Aorta (tissue), 5 donors: ENCODE results near the gene IQCB1. TPM values are rescaled to one million over a fixed set of nuclear protein-coding genes. Genes with fewer than 3 reads are reported as not detected.
"Not testable (repeated sequence)": the region's sequence is repeated elsewhere in the genome, so short reads cannot be mapped to it uniquely, and the experiment has no call there.

Source experiments
- ATAC-seq: fragments of 200-7000 bp; cut with Tn5 transposase; one replicate; pipeline ENCODE4 v1.9.1; 2022; ENCODE audit warnings: moderate library complexity; ENCODE audit not compliant: low FRiP score
- DNase-seq, 2 donors: peaks; one replicate each; pipeline ENCODE4 v3.0.0-alpha.2; 2020
- H3K27ac ChIP-seq, 2 donors: one replicate each; pipeline ENCODE4 v1.5.1; 2013; ENCODE audit warnings: low read length in 2 of 2, mild to moderate bottlenecking in 2 of 2, moderate library complexity in 2 of 2, control low read depth in 1 of 2, inconsistent platforms in 1 of 2, low read depth in 1 of 2
- H3K27me3 ChIP-seq, 2 donors: one replicate each; pipeline ENCODE4 v1.6.1; 2013; ENCODE audit warnings: control low read depth in 1 of 2, low read length in 1 of 2, mild to moderate bottlenecking in 1 of 2, moderate library complexity in 1 of 2; ENCODE audit not compliant: insufficient read depth in 2 of 2, control insufficient read depth in 1 of 2
- H3K36me3 ChIP-seq, 2 donors: one replicate each; pipeline ENCODE4 v1.6.1; 2013; ENCODE audit warnings: control low read depth in 1 of 2, low read length in 1 of 2, mild to moderate bottlenecking in 1 of 2; ENCODE audit not compliant: insufficient read depth in 2 of 2, control insufficient read depth in 1 of 2
- H3K4me1 ChIP-seq, 2 donors: one replicate each; pipeline ENCODE4 v1.6.1; 2013; ENCODE audit warnings: low read length in 2 of 2, control low read depth in 1 of 2, mild to moderate bottlenecking in 1 of 2, moderate library complexity in 1 of 2; ENCODE audit not compliant: insufficient read depth in 2 of 2, control insufficient read depth in 1 of 2
- H3K4me3 ChIP-seq, 2 donors: one replicate each; pipeline ENCODE4 v1.5.1; 2013; ENCODE audit warnings: low read length in 2 of 2, control low read depth in 1 of 2, mild to moderate bottlenecking in 1 of 2
- H3K9me3 ChIP-seq: one replicate; pipeline ENCODE4 v1.6.1; 2013; ENCODE audit warnings: mild to moderate bottlenecking, low read length; ENCODE audit not compliant: control insufficient read depth
- WGBS, 2 donors: extraction: QIAGEN DNeasy Blood & Tissue Kit; methylation state at CpG; one replicate each; pipeline ENCODE4 v1.1.7; 2013; 5-methylcytosine and 5-hydroxymethylcytosine counted together
- intact Hi-C, 2 donors: fragments of 100-400 bp; cut with DNase I; formaldehyde crosslinking; loops; one replicate each; pipeline versions ENCODE4 v1.14.2 to v1.15.0; 2022
- polyA plus RNA-seq, 2 donors: library from polyadenylated mRNA; stranded (reverse); fragments of 200-250 nt; gene quantifications; one replicate each; pipeline ENCODE4 v1.2.3, GENCODE V29; 2013
- total RNA-seq, 2 donors: library from RNA; stranded (reverse); fragmentation: NEBNext Ultra II Directional; extraction: Animal tissue kit (Norgen Biotek cat#: 25700); gene quantifications; one replicate each; pipeline ENCODE4 v1.2.1, GENCODE V29; 2021
- donor health status: healthy with polysubstance abuse.
- donor health status: Bipolar disorder and iron deficiency.
- donor health status: DM: no; HTN: no; CAD: no.
- donor health status: DM: no; HTN: no; CAD: no.
- donor health status: DM: yes; HTN: yes; CAD: no.

The IQCB1 gene
- total and polyA plus RNA-seq, 4 donors, result 10.9 to 20.4 (median 15.6) TPM

- Histone ChIP-seq H3K36me3 (no peaks in the 10 kb centered on the region), H3K4me1 (no peaks in the 10 kb centered on the region), H3K4me3 (no peak overlapping the region), H3K27me3 (no peaks in the 10 kb centered on the region), H3K27ac (no peak overlapping the region), H3K9me3 (no peaks in the 10 kb centered on the region)
- DNase-seq (no peak), ATAC-seq (no peak)
- intact Hi-C loops, result no loop called here
- 58 to 67% methylated on average over 2 of the region's 2 CpGs for WGBS, 2 donors
These were observed 40.4 kb downstream of the IQCB1 start for GRCh38 chr3:121794264-121794983.

- WGBS, 2 donors, result 93 to 94% methylated on average over 3 of the region's 3 CpGs
- H3K36me3 ChIP-seq, result no peaks in the 10 kb centered on the region
- intact Hi-C loops, result no loop called here
- H3K4me3 ChIP-seq, result no peak overlapping the region
- DNase-seq (no peak), ATAC-seq (no peak)
- H3K27me3 ChIP-seq, result no peaks in the 10 kb centered on the region
- no peak overlapping the region for H3K27ac ChIP-seq
- H3K4me1 ChIP-seq, result no peaks in the 10 kb centered on the region
- H3K9me3 ChIP-seq, result no peaks in the 10 kb centered on the region
These were observed 41.8 kb downstream of the IQCB1 start for GRCh38 chr3:121793078-121793477.

GRCh38 chr3:121786485-121786884 is 48.4 kb downstream of the IQCB1 start:
- H3K4me3 ChIP-seq, result no peak overlapping the region
- no peak for ATAC-seq

GRCh38 chr3:121782784-121783183 is 52.1 kb downstream of the IQCB1 start:
- ATAC-seq, H3K4me3 ChIP-seq, H3K27ac ChIP-seq, H3K4me1 ChIP-seq, intact Hi-C loops, H3K36me3 ChIP-seq, H3K27me3 ChIP-seq, H3K9me3 ChIP-seq, DNase-seq: not testable (repeated sequence)
- WGBS, 2 donors, result 85 to 87% methylated on average over 8 of the region's 8 CpGs

More at GRCh38 chr3:121786485-121786884, 48.4 kb downstream of the IQCB1 start:
- 24% methylated on average over 2 of the region's 2 CpGs for WGBS, 2 donors
- no peak for DNase-seq
- no peaks in the 10 kb centered on the region for H3K9me3 ChIP-seq
- intact Hi-C loops, result no loop called here
- peaks cover 0 to 3% of the 10 kb centered on the region in 2 donors for H3K36me3 ChIP-seq
- H3K27ac ChIP-seq, result no peak overlapping the region
- no peaks in the 10 kb centered on the region for H3K27me3 ChIP-seq
- H3K4me1 ChIP-seq, result no peaks in the 10 kb centered on the region

- Histone ChIP-seq H3K27me3 (no peaks in the 10 kb centered on the region), H3K27ac (no peak overlapping the region), H3K4me3 (no peak overlapping the region), H3K9me3 (no peaks in the 10 kb centered on the region), H3K4me1 (no peaks in the 10 kb centered on the region), H3K36me3 (peaks cover 0 to 10% of the 10 kb centered on the region in 2 donors)
- no peak for DNase-seq
- no peak for ATAC-seq
- intact Hi-C loops, result no loop called here
- WGBS, 2 donors, result 93 to 97% methylated on average over 7 of the region's 7 CpGs
These were observed 53.2 kb downstream of the IQCB1 start for GRCh38 chr3:121781611-121782010.

GRCh38 chr3:121775095-121775494 is 59.8 kb downstream of the IQCB1 start:
- 96 to 98% methylated on average over 4 of the region's 4 CpGs for WGBS, 2 donors
- H3K9me3 ChIP-seq, H3K4me3 ChIP-seq, intact Hi-C loops, H3K36me3 ChIP-seq, ATAC-seq, H3K27ac ChIP-seq, H3K4me1 ChIP-seq, H3K27me3 ChIP-seq, DNase-seq: not testable (repeated sequence)

- H3K4me3 ChIP-seq, result no peak overlapping the region
- intact Hi-C loops, result no loop called here
- DNase-seq (no peak), ATAC-seq (no peak)
- WGBS, 2 donors, result 98 to 100% methylated on average over 1 of the region's 1 CpG
- no peak overlapping the region for H3K27ac ChIP-seq
- peaks cover 4 to 6% of the 10 kb centered on the region in 2 donors for H3K36me3 ChIP-seq
- no peaks in the 10 kb centered on the region for H3K9me3 ChIP-seq
- H3K4me1 ChIP-seq, result no peaks in the 10 kb centered on the region
- H3K27me3 ChIP-seq, result no peaks in the 10 kb centered on the region
These were observed 65.6 kb downstream of the IQCB1 start for GRCh38 chr3:121769246-121769645.

- no peak overlapping the region for H3K4me3 ChIP-seq
- H3K27ac ChIP-seq, result no peak overlapping the region
- no peaks in the 10 kb centered on the region for H3K9me3 ChIP-seq
- DNase-seq (no peak), ATAC-seq (no peak)
- no peaks in the 10 kb centered on the region for H3K27me3 ChIP-seq
- no peaks in the 10 kb centered on the region for H3K4me1 ChIP-seq
- intact Hi-C loops, result no loop called here
- 76 to 96% methylated on average over 2 of the region's 2 CpGs for WGBS, 2 donors
- peaks cover 4 to 6% of the 10 kb centered on the region in 2 donors for H3K36me3 ChIP-seq
These were observed 66.4 kb downstream of the IQCB1 start for GRCh38 chr3:121768452-121768851.

- Histone ChIP-seq H3K4me1 (no peaks in the 10 kb centered on the region), H3K4me3 (no peak overlapping the region), H3K9me3 (no peaks in the 10 kb centered on the region), H3K27ac (no peak overlapping the region), H3K36me3 (no peaks in the 10 kb centered on the region), H3K27me3 (no peaks in the 10 kb centered on the region)
- 65 to 69% methylated on average over 3 of the region's 3 CpGs for WGBS, 2 donors
- ATAC-seq, result no peak
- intact Hi-C loops, result no loop called here
- DNase-seq, result no peak
These were observed 75.2 kb downstream of the IQCB1 start for GRCh38 chr3:121759541-121760202.
